ENCODE data around the gene DVL2.
"Not testable (repeated sequence)": the region's sequence is repeated elsewhere in the genome, so short reads cannot be mapped to it uniquely, and the experiment has no call there.

The DVL2 gene

GRCh38 chr17:7204336-7204735 is 30.0 kb downstream of the DVL2 start:
- DNase-seq (ENCODE audit: low read depth in 2 of 2, low spot score in 1 of 2), result no peak

- DNase-seq (ENCODE audit: low read depth in 2 of 2, low spot score in 1 of 2), result no peak
Observed at GRCh38 chr17:7203391-7203790, 30.9 kb downstream of the DVL2 start.

- no peak for DNase-seq (ENCODE audit: low read depth in 2 of 2, low spot score in 1 of 2)
Observed at GRCh38 chr17:7196651-7197401, 37.5 kb downstream of the DVL2 start.

- DNase-seq (ENCODE audit: low read depth in 2 of 2, low spot score in 1 of 2), result no peak
Observed at GRCh38 chr17:7195971-7196370, 38.3 kb downstream of the DVL2 start.

- DNase-seq (ENCODE audit: low read depth in 2 of 2, low spot score in 1 of 2), result no peak
Observed at GRCh38 chr17:7192271-7192937, 41.9 kb downstream of the DVL2 start.

- DNase-seq (ENCODE audit: low read depth in 2 of 2, low spot score in 1 of 2), result no peak
Observed at GRCh38 chr17:7191571-7192270, 42.6 kb downstream of the DVL2 start.

GRCh38 chr17:7191069-7191468 is 43.2 kb downstream of the DVL2 start:
- DNase-seq (ENCODE audit: low read depth in 2 of 2, low spot score in 1 of 2), result no peak

- DNase-seq (ENCODE audit: low read depth in 2 of 2, low spot score in 1 of 2), result no peak
Observed at GRCh38 chr17:7190276-7190917, 43.9 kb downstream of the DVL2 start.

- no peak for DNase-seq (ENCODE audit: low read depth in 2 of 2, low spot score in 1 of 2)
Observed at GRCh38 chr17:7186241-7186640, 48.1 kb downstream of the DVL2 start.

GRCh38 chr17:7184647-7185046 is 49.7 kb downstream of the DVL2 start:
- no peak for DNase-seq (ENCODE audit: low read depth in 2 of 2, low spot score in 1 of 2)

- DNase-seq (ENCODE audit: low read depth in 2 of 2, low spot score in 1 of 2), result no peak
Observed at GRCh38 chr17:7184091-7184488, 50.2 kb downstream of the DVL2 start.

GRCh38 chr17:7183433-7184090 is 50.8 kb downstream of the DVL2 start:
- no peak for DNase-seq (ENCODE audit: low read depth in 2 of 2, low spot score in 1 of 2)

- DNase-seq (ENCODE audit: low read depth in 2 of 2, low spot score in 1 of 2), result not testable (repeated sequence)
Observed at GRCh38 chr17:7182101-7182500, 52.2 kb downstream of the DVL2 start.

GRCh38 chr17:7179317-7180254 is 54.7 kb downstream of the DVL2 start, which contains the start of gene ASGR1:
ASGR1 (minus strand) TSS chr17:7179370; CDS start chr17:7178563, 807 bp downstream.
- no peak for DNase-seq (ENCODE audit: low read depth in 2 of 2, low spot score in 1 of 2)

- no peak for DNase-seq (ENCODE audit: low read depth in 2 of 2, low spot score in 1 of 2)
Observed at GRCh38 chr17:7178973-7179316, 55.4 kb downstream of the DVL2 start.

- no peak for DNase-seq (ENCODE audit: low read depth in 2 of 2, low spot score in 1 of 2)
Observed at GRCh38 chr17:7177954-7178477, 56.3 kb downstream of the DVL2 start.

GRCh38 chr17:7177191-7177953 is 56.9 kb downstream of the DVL2 start:
- DNase-seq (ENCODE audit: low read depth in 2 of 2, low spot score in 1 of 2), result peak; percentile 24 to 33

- DNase-seq (ENCODE audit: low read depth in 2 of 2, low spot score in 1 of 2), result no peak
Observed at GRCh38 chr17:7176841-7177190, 57.5 kb downstream of the DVL2 start.
